IPS-18c (cell line): ENCODE data around the gene TMEM164.
"Not testable (repeated sequence)": the region's sequence is repeated elsewhere in the genome, so short reads cannot be mapped to it uniquely, and the experiment has no call there.

ENCODE experiments used
- H3K4me3 ChIP-seq: 2 replicates; pipeline ENCODE4 v1.7.0; 2013; ENCODE audit warnings: low read depth, mild to moderate bottlenecking, low read length, moderate library complexity; ENCODE audit not compliant: insufficient read depth
- H3K9me3 ChIP-seq: one replicate; pipeline ENCODE4 v1.6.1; 2013; ENCODE audit warnings: mild to moderate bottlenecking, low read length, moderate library complexity; ENCODE audit not compliant: control insufficient read depth, insufficient read depth

Gene TMEM164

GRCh38 chrX:110002300-110003166 lies at the start of gene TMEM164:
Gene TMEM164, plus strand, starts transcription at chrX:110003114. Its CDS starts 661 bp downstream, at chrX:110003775.
- H3K9me3 ChIP-seq, result no peaks in the 10 kb centered on the region
- H3K4me3 ChIP-seq, result peak within 1 kb of the TSS; percentile 69

GRCh38 chrX:109954333-109954732 lies 48.6 kb upstream of the TMEM164 start:
- Histone ChIP-seq H3K4me3 (no peak overlapping the region), H3K9me3 (no peaks in the 10 kb centered on the region)

- Histone ChIP-seq H3K4me3 (no peak overlapping the region), H3K9me3 (no peaks in the 10 kb centered on the region)
Measured at GRCh38 chrX:109954955-109955354, 48.0 kb upstream of the TMEM164 start.

- Histone ChIP-seq H3K9me3 (no peaks in the 10 kb centered on the region), H3K4me3 (no peak overlapping the region)
Measured at GRCh38 chrX:109958266-109958665, 44.6 kb upstream of the TMEM164 start.

GRCh38 chrX:109959356-109959871 lies 43.5 kb upstream of the TMEM164 start:
- H3K4me3 ChIP-seq, result no peak overlapping the region
- no peaks in the 10 kb centered on the region for H3K9me3 ChIP-seq

GRCh38 chrX:109964390-109964789 lies 38.5 kb upstream of the TMEM164 start:
- Histone ChIP-seq H3K9me3 (no peaks in the 10 kb centered on the region), H3K4me3 (no peak overlapping the region)

GRCh38 chrX:109966246-109966645 lies 36.7 kb upstream of the TMEM164 start:
- H3K9me3 ChIP-seq, result no peaks in the 10 kb centered on the region
- no peak overlapping the region for H3K4me3 ChIP-seq

GRCh38 chrX:109967156-109967555 lies 35.8 kb upstream of the TMEM164 start:
- Histone ChIP-seq H3K9me3 (no peaks in the 10 kb centered on the region), H3K4me3 (no peak overlapping the region)

GRCh38 chrX:109970841-109971240 lies 32.1 kb upstream of the TMEM164 start:
- H3K4me3 ChIP-seq, H3K9me3 ChIP-seq: not testable (repeated sequence)

GRCh38 chrX:109974906-109975655 lies 27.8 kb upstream of the TMEM164 start:
- Histone ChIP-seq H3K4me3 (no peak overlapping the region), H3K9me3 (no peaks in the 10 kb centered on the region)

- H3K9me3 ChIP-seq, H3K4me3 ChIP-seq: not testable (repeated sequence)
Measured at GRCh38 chrX:109985210-109985609, 17.7 kb upstream of the TMEM164 start.

GRCh38 chrX:109987884-109988283 lies 15.0 kb upstream of the TMEM164 start:
- no peak overlapping the region for H3K4me3 ChIP-seq
- H3K9me3 ChIP-seq, result no peaks in the 10 kb centered on the region

- H3K9me3 ChIP-seq, result no peaks in the 10 kb centered on the region
- no peak overlapping the region for H3K4me3 ChIP-seq
Measured at GRCh38 chrX:109990582-109991276, 12.2 kb upstream of the TMEM164 start.

GRCh38 chrX:109992203-109992602 lies 10.7 kb upstream of the TMEM164 start:
- Histone ChIP-seq H3K9me3 (no peaks in the 10 kb centered on the region), H3K4me3 (no peak overlapping the region)

- no peaks in the 10 kb centered on the region for H3K9me3 ChIP-seq
- no peak overlapping the region for H3K4me3 ChIP-seq
Measured at GRCh38 chrX:109995155-109995554, 7.8 kb upstream of the TMEM164 start.

GRCh38 chrX:109997786-109998452 lies 5.0 kb upstream of the TMEM164 start:
- Histone ChIP-seq H3K9me3 (no peaks in the 10 kb centered on the region), H3K4me3 (no peak overlapping the region)

- Histone ChIP-seq H3K4me3 (no peak overlapping the region), H3K9me3 (no peaks in the 10 kb centered on the region)
Measured at GRCh38 chrX:110000000-110000399, 2.9 kb upstream of the TMEM164 start.
